ENCODE results near the gene CYP4B1. TPM values are rescaled to one million over a fixed set of nuclear protein-coding genes. Genes with fewer than 3 reads are reported as not detected.

Gene CYP4B1
- total RNA-seq, 4 donors from 2014 or later: 7.4 to 48.0 (median 42.4) TPM

GRCh38 chr1:46801323-46802055 lies 2.6 kb downstream of the CYP4B1 start:
- Histone ChIP-seq H3K27ac (no peak overlapping the region), H3K4me3 (peak overlapping the region in 1 of 4 donors; percentile 2), H3K27me3 (no peaks in the 10 kb centered on the region), H3K4me1 (no peaks in the 10 kb centered on the region), H3K9me3 (no peaks in the 10 kb centered on the region), H3K36me3 (no peaks in the 10 kb centered on the region)
- DNase-seq: no peak
- TF ChIP-seq POLR2A (IDR thresholded peaks at IDR 0.05): no peak
- no peak for TF ChIP-seq CTCF (IDR thresholded peaks at IDR 0.05)

GRCh38 chr1:46802081-46802480 lies 3.2 kb downstream of the CYP4B1 start:
- H3K27ac ChIP-seq: no peak overlapping the region
- H3K27me3 ChIP-seq: no peaks in the 10 kb centered on the region
- TF ChIP-seq CTCF (IDR thresholded peaks at IDR 0.05) (no peak), POLR2A (IDR thresholded peaks at IDR 0.05) (no peak)
- no peak for DNase-seq
- no peaks in the 10 kb centered on the region for H3K9me3 ChIP-seq
- H3K4me1 ChIP-seq: no peaks in the 10 kb centered on the region
- no peak overlapping the region for H3K4me3 ChIP-seq
- H3K36me3 ChIP-seq: no peaks in the 10 kb centered on the region

GRCh38 chr1:46802901-46803574 lies 4.2 kb downstream of the CYP4B1 start:
- TF ChIP-seq CTCF (IDR thresholded peaks at IDR 0.05) (no peak), POLR2A (IDR thresholded peaks at IDR 0.05) (no peak)
- Histone ChIP-seq H3K27me3 (no peaks in the 10 kb centered on the region), H3K4me1 (no peaks in the 10 kb centered on the region), H3K27ac (no peak overlapping the region), H3K4me3 (no peak overlapping the region), H3K9me3 (no peaks in the 10 kb centered on the region), H3K36me3 (no peaks in the 10 kb centered on the region)
- no peak for DNase-seq

GRCh38 chr1:46804027-46804889 lies 5.4 kb downstream of the CYP4B1 start:
- TF ChIP-seq CTCF (IDR thresholded peaks at IDR 0.05) (no peak), POLR2A (IDR thresholded peaks at IDR 0.05) (no peak)
- peak overlapping the region in 1 of 4 donors; percentile 12 for H3K27ac ChIP-seq
- no peaks in the 10 kb centered on the region for H3K36me3 ChIP-seq
- no peaks in the 10 kb centered on the region for H3K27me3 ChIP-seq
- no peaks in the 10 kb centered on the region for H3K4me1 ChIP-seq
- no peak for DNase-seq
- no peak overlapping the region for H3K4me3 ChIP-seq
- no peaks in the 10 kb centered on the region for H3K9me3 ChIP-seq

- H3K36me3 ChIP-seq: no peaks in the 10 kb centered on the region
- H3K4me3 ChIP-seq: no peak overlapping the region
- H3K4me1 ChIP-seq: no peaks in the 10 kb centered on the region
- no peaks in the 10 kb centered on the region for H3K27me3 ChIP-seq
- TF ChIP-seq POLR2A (IDR thresholded peaks at IDR 0.05) (no peak), CTCF (IDR thresholded peaks at IDR 0.05) (no peak)
- no peaks in the 10 kb centered on the region for H3K9me3 ChIP-seq
- DNase-seq: no peak
- peak overlapping the region in 1 of 4 donors; percentile 12 for H3K27ac ChIP-seq
These were observed 6.1 kb downstream of the CYP4B1 start for GRCh38 chr1:46804926-46805325.

Data from Peyer's patch (tissue), 4 donors.